HG03103 (cell line): ENCODE results near the gene CHKA.

ENCODE experiments used
- ATAC-seq: cut with Tn5 transposase; IDR thresholded peaks from one replicate; pipeline ENCODE4 v1.9.1; 2021; ENCODE audit warnings: low read depth; ENCODE audit not compliant: unreplicated experiment

The CHKA gene

DNA sequence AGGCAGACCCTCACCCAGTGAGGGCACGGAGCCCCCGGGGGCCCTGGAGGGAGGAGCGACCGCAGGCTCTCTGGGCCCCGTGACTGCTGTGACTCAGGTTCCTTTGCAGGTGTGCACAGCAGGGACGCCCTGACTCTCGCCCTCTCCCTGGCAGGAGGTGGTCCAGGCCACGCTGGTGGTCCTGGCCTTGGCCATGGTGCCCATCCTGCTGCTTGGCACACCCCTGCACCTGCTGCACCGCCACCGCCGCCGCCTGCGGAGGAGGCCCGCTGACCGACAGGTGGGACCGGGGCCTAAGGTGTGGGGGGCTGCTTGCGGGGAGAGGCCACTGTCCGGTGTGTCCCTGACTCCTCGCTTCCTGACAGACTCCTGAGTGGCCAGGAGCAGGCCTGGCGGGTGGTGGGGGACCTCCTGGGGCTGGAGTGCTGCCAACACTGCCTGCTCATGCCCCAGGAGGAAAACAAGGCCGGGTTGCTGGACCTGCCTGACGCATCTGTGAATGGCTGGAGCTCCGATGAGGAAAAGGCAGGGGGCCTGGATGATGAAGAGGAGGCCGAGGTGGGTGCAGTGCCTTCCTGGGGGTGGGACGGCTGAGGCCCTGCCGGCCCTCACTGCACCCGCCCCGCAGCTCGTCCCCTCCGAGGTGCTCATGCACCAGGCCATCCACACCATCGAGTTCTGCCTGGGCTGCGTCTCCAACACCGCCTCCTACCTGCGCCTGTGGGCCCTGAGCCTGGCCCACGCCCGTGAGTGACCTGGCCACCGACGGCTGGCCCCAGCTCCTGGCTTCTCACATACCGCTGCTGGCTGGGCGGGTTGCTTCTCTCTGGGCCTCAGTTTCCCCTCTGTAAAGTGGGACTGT lies 71.4 kb downstream of the CHKA start:
- no peak for ATAC-seq

DNA sequence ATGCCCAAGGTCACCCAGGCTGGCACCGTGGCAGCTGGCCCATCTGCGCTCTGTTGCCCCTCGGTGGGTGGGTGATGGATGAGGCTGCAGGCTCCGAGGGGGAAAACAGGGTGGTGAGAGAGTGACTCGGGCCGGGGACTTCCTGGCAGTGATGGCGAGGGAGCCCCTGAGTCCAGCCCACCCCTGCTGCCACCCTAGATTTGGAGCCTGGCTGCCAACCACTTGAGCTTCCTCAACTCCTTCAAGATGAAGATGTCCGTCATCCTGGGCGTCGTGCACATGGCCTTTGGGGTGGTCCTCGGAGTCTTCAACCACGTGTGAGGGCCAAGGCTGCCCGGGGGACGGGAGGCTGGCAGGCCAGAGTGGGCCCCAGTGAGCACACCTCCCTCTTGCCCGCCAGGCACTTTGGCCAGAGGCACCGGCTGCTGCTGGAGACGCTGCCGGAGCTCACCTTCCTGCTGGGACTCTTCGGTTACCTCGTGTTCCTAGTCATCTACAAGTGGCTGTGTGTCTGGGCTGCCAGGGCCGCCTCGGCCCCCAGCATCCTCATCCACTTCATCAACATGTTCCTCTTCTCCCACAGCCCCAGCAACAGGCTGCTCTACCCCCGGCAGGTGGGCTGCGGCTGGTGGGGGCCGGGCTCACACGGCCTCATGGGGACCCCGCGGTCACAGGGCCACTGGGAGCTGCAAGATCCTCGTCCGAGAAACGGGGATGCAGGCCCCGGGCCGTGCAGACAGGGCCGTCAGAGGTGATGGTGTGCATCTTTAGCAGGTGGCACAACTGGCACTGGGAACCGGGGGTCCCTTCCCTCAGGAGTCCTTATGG lies 72.3 kb downstream of the CHKA start:
- ATAC-seq: no peak

- ATAC-seq: no peak
These were observed 73.5 kb downstream of the CHKA start for GRCh38 chr11:68047437-68048290.

- ATAC-seq: no peak
These were observed 76.3 kb downstream of the CHKA start for GRCh38 chr11:68044898-68045351.

GRCh38 chr11:68044145-68044813 lies 76.9 kb downstream of the CHKA start:
- ATAC-seq: no peak

- ATAC-seq: no peak
These were observed 77.6 kb downstream of the CHKA start for GRCh38 chr11:68043349-68044144.

DNA sequence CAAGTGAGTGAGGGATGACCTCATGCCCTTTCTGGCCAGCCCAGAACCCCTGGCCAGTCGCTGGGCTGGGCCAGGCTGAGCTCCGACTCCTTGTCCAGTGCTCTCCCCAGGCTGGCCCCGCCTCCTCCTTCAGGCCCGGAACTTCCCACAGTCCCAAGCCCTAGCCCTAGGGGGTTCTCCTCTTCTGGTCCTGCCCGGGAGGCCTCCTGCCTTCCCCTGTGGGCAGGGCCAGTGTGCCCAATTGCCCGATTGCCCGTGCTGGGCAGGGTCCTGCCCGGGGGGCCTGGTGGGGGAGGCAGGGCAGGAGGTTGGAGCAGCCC lies 78.2 kb downstream of the CHKA start:
- no peak for ATAC-seq

DNA sequence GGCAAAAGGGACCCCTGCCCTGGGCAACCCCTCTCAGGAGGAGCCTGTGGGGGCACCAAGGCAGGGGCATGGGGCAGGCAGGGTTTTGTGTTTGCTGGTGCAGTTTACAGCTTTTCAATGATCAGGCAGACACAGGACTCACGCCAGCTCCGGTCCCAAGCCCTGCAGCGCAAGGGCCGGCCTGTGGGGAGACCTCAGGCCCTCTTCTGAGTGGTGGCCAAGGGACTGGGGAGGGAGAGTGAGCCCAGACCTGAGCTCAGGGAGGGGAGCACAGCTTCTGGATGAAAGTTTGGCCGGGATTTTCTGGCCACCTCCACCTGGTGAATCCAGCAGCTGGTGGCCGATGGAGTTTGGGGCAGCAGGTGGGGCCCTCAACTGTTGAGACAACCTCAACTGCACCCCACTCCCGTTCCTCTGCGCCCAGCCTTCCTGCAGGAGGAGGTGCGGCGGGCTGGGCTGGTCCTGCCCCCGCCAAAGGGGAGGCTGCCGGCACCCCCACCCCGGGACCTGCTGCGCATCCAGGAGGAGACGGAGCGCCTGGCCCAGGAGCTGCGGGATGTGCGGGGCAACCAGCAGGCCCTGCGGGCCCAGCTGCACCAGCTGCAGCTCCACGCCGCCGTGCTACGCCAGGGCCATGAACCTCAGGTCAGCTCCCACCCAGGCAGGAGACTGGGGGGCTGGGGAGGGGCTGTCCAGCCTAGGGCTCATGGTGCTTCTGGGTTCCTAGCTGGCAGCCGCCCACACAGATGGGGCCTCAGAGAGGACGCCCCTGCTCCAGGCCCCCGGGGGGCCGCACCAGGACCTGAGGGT lies 78.8 kb downstream of the CHKA start:
- ATAC-seq: no peak

GRCh38 chr11:68041617-68042218 lies 79.5 kb downstream of the CHKA start:
- no peak for ATAC-seq

DNA sequence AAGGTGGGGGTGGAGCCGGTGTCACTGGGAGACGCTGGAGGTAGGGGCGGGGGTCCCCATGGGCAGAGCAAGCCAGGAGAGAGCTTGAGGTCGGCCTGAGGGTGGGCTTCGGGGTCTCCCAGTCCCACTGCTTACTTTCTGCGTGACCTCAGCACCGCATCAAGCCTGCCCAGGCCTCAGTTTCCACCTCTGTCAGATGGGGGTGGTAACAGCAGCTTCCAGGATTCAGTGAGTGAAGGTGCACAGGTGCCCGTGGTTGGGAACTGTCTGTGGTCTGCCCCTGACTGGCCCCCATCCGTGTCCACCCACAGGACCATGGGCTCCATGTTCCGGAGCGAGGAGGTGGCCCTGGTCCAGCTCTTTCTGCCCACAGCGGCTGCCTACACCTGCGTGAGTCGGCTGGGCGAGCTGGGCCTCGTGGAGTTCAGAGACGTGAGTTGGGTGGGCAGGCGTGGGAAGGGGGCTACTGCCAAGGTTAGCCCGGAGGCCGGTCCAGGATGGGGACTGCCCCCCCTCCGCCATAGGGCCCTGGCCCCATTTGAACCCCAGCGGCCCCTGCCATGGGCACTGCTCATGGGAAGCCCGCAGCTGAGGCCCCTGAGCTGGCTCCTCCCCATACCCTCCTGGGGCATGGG lies 80.1 kb downstream of the CHKA start:
- no peak for ATAC-seq

GRCh38 chr11:68040101-68040956 lies 80.9 kb downstream of the CHKA start:
- ATAC-seq: no peak

GRCh38 chr11:68039526-68040086 lies 81.6 kb downstream of the CHKA start:
- ATAC-seq: no peak

- no peak for ATAC-seq
These were observed 82.3 kb downstream of the CHKA start, which contains the start of gene TCIRG1 for GRCh38 chr11:68038718-68039525. TCIRG1 (plus strand) TSS chr11:68039025; CDS start chr11:68041272, 2,247 bp downstream.

DNA sequence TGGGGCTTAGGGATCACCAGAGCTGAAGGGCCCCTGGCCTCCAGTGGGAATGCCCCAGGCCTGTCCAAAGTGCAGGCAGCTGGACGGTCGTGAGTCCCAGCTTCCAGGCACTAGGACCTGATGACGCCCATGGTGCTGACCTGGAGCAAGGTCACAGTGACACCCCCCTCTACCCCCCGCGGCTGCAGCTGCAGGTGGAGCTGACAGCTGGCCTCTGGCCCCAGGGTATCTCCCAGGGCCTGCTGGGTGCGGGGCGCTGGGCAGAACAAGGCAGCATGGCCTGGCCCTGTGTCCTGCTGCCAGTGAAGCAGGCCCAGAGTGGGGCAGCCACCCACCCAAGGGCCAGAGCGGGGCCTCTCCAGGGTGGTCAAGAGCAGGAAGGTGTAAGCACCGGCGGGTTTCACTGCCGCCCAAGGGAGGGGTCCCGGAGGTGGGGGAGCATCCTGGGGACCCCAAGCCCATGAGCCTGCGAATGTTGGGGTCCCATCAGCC lies 82.9 kb downstream of the CHKA start:
- no peak for ATAC-seq

GRCh38 chr11:68037411-68038225 lies 83.6 kb downstream of the CHKA start:
- no peak for ATAC-seq
